Hematopoietic multipotent progenitor cell treated with erythropoietin and hydrocortisone succinate and interleukin-3 and kit ligand, for 8 days (in vitro differentiated cells): ENCODE measurements around the gene ZNF410.
A peak's percentile ranks its signal among the peaks of the same experiment; 100 is the strongest.
"Not testable (repeated sequence)": the region's sequence is repeated elsewhere in the genome, so short reads cannot be mapped to it uniquely, and the experiment has no call there.

Experiments
- DNase-seq: peaks from one replicate; pipeline ENCODE4 v3.0.0-alpha.2; 2015

ZNF410 gene, protein sequence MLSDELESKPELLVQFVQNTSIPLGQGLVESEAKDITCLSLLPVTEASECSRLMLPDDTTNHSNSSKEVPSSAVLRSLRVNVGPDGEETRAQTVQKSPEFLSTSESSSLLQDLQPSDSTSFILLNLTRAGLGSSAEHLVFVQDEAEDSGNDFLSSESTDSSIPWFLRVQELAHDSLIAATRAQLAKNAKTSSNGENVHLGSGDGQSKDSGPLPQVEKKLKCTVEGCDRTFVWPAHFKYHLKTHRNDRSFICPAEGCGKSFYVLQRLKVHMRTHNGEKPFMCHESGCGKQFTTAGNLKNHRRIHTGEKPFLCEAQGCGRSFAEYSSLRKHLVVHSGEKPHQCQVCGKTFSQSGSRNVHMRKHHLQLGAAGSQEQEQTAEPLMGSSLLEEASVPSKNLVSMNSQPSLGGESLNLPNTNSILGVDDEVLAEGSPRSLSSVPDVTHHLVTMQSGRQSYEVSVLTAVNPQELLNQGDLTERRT

GRCh38 chr14:73886449-73887317, at the start of gene ZNF410:
TSS of gene ZNF410 (plus strand) at chr14:73886859. CDS start at chr14:73892176, 5,317 bp downstream.
- peak; percentile 96 for DNase-seq

- not testable (repeated sequence) for DNase-seq
Observed at GRCh38 chr14:73838293-73839034, 48.2 kb upstream of the ZNF410 start.

DNA sequence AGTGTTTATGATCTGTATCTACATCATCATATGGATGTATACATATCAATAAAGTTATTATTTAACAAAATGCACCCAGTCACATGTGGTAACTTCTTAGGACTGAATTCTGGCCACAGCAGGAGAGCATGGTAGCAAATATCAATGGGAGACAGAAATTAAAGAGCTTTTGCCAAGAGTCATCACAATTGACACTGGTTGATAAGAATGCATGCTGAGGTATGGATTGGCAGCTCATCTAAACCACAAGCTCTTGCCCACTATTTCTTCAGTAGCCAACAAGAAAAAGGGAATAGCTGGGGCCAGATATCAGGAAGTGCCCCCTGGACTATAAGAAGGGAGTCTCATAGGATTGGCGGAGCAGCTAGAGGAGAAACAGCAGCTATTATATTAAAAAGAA, 44.5 kb upstream of the ZNF410 start:
- peak; percentile 79 for DNase-seq

- no peak for DNase-seq
Observed at GRCh38 chr14:73842851-73843250, 43.8 kb upstream of the ZNF410 start.

GRCh38 chr14:73843296-73843695, 43.4 kb upstream of the ZNF410 start:
- no peak for DNase-seq

DNA sequence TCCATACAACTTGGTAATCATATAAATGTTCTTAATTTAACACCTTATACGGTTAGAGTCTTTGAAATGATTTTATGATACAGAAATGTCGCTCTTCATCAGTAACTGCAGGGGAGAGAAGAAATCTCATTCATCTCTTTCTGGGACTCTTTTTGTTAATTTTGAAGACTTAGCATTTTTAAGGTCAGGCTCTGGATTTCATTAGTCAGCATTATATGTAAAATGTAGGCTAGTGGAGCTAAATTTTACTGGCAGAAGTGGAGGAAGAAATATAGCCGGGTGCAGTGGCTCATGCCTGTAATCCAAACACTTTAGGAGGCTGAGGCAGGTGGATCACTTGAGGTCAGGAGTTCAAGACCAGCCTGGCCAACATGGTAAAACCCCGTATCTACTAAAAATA, 39.7 kb upstream of the ZNF410 start:
- no peak for DNase-seq

GRCh38 chr14:73851000-73851399, 35.7 kb upstream of the ZNF410 start:
- no peak for DNase-seq

GRCh38 chr14:73851567-73852382, 34.9 kb upstream of the ZNF410 start, which contains the start of gene PTGR2:
TSS of gene PTGR2 (plus strand) at chr14:73851831. CDS start at chr14:73858863, 7,032 bp downstream.
- DNase-seq, result peak; percentile 80

DNA sequence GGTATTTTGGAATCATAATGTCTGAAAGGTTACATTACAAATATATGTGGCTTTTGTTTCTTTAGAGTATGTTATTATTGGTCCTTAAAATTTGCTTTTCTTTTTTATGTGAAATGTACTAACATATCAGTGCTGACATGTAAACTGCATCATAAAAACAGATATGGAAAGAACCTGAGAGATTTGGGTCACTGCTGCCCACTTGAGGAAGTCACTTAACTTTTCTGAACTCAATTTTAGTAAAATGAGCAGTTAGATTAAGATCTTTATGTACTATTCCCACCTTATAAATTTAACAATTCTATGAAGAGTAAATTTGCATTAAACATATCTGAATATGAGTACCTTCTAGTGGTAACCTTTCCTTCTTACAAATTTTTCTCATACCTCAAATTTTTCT, 27.5 kb upstream of the ZNF410 start:
- DNase-seq, result no peak

DNA sequence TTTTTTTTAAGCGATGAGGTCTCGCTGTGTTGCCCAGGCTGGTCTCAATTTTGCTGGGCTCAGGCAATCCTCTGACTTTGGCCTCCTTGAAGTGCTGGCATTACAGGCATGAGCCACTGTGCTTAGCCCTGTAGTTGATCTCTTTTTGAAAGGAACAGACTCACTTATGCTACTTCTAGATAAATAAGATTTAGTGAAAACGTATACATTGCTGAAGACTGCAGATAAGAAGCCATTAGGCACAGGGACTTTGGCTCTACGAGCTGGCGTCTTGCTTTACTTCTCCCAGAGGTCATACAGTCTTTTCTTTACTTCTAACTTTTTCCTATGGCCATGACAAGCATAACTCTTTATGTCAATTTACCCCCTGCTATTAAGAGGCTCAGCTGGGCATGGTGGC, 25.6 kb upstream of the ZNF410 start:
- peak; percentile 86 for DNase-seq

- no peak for DNase-seq
Observed at GRCh38 chr14:73862480-73862879, 24.2 kb upstream of the ZNF410 start.

GRCh38 chr14:73863209-73863608, 23.4 kb upstream of the ZNF410 start:
- DNase-seq, result no peak

GRCh38 chr14:73865534-73866113, 21.0 kb upstream of the ZNF410 start:
- no peak for DNase-seq

- DNase-seq, result peak; percentile 59
Observed at GRCh38 chr14:73869754-73870153, 16.9 kb upstream of the ZNF410 start.

DNA sequence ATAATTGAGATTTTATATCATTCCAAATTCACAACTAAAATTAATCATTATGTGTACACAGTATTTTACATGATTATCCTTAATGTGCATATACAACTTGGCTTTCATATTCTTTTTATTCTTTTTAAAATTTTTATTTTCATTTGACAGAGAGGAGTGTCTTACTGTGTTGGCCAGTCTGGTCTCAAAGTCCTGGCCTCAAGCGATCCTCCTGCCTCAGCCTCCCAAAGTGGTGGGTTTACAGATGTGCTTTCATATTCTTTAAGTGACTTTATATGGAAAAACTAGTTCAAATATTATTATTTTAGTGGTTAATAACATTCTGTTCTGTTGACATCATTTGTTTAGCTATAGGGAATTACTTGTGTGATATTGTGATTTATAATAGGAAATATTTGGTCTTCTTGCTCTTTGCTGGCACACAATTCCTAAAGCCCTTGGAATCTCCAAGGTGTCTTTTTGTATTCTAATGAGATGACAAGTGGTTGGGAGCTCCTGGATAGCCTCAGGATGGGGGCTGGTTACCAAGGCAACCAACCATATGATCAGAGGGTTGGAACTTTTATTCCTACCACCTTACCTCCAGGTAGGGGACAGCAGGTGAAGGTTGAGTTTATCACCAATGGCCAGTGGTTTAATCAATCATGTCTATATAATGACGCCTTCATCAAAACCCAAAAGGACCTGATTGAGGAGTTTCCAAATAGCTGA, 16.0 kb upstream of the ZNF410 start:
- DNase-seq, result no peak

GRCh38 chr14:73873660-73874059, 13.0 kb upstream of the ZNF410 start:
- DNase-seq, result no peak

DNA sequence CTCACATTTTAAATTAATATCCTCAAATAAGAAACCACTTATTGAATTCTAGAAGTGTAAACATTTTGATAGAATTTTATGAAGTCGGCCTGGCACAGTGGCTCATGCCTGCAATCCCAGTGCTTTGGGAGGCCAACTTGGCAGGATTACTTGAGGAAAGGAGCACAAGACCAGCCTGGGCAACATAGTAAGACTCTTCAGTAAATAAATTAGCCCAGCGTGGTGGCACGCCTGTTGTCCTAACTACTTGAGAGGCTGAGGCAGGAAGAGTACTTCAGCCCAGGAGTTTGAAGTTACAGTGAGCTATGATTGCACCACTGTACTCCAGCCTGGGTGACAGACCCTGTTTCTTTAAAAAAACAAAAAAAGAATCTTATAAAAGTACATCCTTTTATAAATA, 8.9 kb upstream of the ZNF410 start:
- DNase-seq, result no peak

DNA sequence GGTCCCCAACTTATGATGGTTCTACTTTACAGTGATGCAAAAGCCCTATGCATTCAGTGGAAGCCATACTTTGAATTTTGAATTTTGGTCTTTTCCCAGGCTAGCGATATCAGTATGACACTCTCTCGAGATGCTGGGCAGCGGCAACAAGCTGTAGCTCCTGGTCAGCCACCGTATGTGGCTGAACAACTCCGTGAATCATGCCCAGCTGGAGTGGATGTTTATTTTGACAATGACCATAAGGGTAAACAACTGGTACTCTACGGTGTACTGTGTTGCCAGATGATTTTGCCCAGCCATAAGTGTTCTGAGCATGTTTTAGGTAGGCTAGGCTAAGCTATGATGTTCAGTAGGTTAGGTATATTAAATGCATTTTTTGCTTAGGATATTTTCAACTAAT, 8.2 kb upstream of the ZNF410 start:
- DNase-seq, result no peak

- no peak for DNase-seq
Observed at GRCh38 chr14:73879027-73879426, 7.6 kb upstream of the ZNF410 start.

DNA sequence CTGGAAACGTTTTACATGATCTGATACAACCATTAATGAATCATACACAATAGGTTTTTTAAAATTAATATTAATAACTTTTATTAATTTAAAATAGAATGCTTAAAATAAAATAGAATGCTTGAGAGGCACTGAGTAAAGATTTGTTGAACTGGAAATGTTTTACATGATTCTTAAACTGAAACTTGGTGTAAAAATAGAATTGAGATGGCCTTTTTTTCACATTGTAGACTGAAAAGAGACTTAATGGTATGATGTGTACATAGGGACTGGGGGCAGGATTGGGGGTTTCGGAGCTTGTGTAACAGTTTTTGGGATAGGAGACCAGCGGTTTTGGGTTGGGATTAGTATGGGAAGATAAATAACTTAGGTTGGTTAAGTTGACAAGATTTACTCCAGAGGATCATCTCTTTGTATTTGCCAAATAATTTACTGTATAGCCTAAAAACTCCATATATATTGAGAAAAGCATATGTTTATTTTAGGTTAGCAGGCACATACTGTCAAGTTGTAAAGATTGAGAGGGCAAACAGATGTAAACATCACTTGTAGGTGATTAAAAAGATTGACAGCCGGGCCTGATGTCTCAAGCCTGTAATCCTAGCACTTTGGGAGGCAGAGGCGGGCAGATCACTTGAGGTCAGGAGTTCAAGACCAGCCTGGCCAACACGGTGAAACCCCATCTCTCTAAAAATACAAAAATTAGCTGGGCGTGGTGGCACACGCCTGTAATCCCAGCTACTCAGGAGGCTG, 2.0 kb upstream of the ZNF410 start:
- no peak for DNase-seq
